NCI-H2196 (cell line): ENCODE results near the gene FILIP1.
"Not testable (repeated sequence)": the region's sequence is repeated elsewhere in the genome, so short reads cannot be mapped to it uniquely, and the experiment has no call there.

Source experiments
- DNase-seq: peaks from one replicate; lab custom pipeline; 2025; ENCODE audit not compliant: unreplicated experiment; lab: John Stamatoyannopoulos, UW

FILIP1 gene

GRCh38 chr6:75423386-75423785 is 70.2 kb downstream of the FILIP1 start:
- no peak for DNase-seq

DNA sequence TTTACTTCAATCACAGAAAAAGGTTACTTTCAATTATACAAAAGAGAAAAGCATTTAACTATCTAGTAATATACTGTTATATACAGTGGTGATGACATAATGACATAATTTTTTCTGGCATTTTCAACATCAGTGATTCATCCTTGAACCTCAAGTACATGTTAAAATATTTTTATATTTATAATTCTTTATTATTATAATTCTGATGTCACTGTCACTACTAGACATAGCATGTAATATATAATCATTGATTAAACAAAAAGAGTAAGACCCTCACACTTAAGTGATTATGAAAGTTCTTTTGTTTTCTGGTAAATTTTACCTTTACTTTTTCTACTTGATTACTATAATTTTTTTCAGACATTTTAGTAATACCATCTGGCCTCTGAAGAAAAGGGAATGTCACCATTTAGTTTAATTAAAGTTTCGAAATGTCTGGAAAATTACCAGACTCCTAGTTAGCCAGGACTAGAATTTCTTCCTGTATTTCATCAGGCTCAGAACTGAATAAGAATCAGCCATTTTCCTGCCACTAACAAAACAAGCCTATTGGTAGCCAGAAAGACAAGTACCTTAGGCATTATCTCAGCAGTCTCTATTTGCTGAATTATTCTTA is 71.5 kb downstream of the FILIP1 start:
- DNase-seq: no peak

DNA sequence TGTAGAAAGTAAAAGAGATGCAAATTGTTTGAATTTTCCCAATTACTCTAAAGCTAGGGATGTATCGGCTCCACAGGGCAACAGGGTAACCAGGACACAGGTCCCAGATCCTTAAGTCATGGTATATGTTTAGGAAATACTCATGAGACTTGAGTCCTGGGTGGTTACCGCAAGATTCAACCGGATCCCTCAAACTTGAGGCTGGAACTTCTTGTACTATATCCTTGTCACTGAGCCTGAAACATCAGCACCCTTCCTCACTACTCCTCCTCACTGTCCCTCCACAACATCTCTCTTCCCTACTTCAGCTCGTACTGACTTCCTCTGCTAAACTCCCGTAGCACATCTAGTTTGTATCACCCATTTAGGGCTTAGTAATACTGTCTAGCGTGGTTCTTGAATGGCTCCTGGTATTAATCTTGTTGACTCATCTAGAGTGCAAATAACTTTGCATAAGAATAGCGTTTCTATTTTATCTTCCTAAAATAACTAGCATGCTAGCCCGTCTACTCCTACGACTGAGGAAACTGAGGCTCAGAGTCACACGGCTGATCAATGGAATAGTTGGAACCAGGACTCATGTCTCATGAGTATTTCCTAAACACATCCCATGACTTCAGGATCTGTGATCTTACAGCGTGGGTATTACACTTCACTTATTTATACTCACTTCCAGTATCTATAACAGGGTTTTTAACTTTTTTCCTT is 72.1 kb downstream of the FILIP1 start:
- DNase-seq: no peak

GRCh38 chr6:75419980-75420379 is 73.6 kb downstream of the FILIP1 start:
- no peak for DNase-seq

DNA sequence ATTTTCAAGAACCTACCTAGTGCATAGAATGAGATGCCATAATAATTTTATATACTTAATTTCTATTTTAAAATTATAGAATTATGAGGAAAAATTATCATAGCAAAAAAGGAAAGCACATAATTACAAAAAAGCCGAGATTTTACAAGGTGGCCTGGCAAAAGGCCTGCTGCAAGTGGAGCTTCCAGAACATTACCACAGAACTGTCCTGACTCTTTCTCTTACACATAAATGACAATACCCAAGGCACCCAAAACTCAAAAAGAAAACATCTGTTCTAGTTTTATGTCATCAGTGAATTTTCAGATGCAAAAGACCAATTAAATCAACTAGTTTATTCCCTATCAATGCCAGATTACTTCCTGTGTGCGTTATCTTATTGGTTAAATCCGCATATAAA is 74.2 kb downstream of the FILIP1 start:
- DNase-seq: no peak

- no peak for DNase-seq
Measured at GRCh38 chr6:75418233-75418632, 75.4 kb downstream of the FILIP1 start.

DNA sequence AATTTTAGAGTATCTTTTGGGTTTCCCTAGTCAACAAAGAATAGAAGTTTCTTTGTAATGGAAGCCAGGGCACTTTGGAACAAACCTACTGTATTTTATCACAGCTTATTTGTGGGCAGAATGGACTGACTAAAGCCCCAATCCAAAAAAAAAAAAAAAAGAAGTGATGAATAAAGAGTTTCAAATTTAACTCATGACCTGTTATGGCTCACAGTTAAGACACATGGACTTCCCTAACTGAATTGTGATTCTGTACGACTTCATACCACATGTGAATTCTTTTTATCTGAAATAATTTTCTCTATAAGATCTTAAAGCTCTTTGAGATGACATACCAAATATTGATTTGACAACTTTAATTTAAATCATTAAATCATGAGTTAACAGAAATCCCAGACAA is 77.2 kb downstream of the FILIP1 start:
- DNase-seq: no peak

DNA sequence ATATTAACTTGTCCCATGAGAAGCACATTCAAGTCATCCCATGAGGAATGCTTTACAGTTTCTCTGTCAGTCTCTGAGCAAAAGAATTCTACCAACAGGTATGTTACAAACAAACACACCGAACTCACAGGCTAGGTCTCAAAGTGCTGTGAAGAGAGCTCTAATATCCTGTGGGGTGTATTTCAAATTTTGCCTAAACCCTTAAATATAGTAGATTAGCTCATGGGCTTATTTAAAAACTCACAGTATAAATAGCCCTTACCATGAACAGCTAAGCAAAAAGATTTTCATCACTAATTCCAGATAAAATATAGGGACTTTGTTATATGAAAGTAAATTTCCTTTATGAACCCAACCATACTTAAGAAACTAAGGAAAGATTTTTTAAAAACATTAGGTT is 77.8 kb downstream of the FILIP1 start:
- no peak for DNase-seq

GRCh38 chr6:75414445-75415021 is 79.1 kb downstream of the FILIP1 start:
- no peak for DNase-seq

- no peak for DNase-seq
Measured at GRCh38 chr6:75412969-75413662, 80.5 kb downstream of the FILIP1 start.

- not testable (repeated sequence) for DNase-seq
Measured at GRCh38 chr6:75410564-75410963, 83.0 kb downstream of the FILIP1 start.

GRCh38 chr6:75409928-75410327 is 83.7 kb downstream of the FILIP1 start:
- no peak for DNase-seq

GRCh38 chr6:75409286-75409685 is 84.3 kb downstream of the FILIP1 start:
- DNase-seq: no peak

DNA sequence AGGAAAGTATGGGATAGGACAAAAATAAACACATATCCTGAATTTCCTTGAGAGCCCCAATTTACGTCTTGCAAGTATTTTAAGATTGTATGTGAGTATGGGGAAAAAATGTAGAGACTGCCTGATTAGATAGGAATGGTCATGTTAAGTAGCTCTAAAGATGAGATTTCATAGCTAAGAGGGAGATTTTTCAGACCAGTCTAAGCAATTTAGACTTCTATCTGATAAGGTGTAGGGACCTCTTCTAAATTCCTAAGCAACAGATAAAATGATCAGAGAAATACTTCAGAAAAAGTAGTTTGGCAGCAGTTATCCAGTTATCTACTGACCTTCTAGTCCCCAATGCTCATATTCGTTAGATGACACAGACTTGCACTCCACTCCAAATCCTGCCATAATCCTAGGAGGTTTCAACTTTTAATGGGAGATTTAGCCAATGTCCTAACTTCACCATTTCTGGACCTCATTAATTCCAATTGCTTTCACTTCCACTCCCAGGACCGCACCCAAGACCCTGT is 90.0 kb downstream of the FILIP1 start:
- no peak for DNase-seq

GRCh38 chr6:75402296-75402695 is 91.3 kb downstream of the FILIP1 start:
- DNase-seq: no peak

DNA sequence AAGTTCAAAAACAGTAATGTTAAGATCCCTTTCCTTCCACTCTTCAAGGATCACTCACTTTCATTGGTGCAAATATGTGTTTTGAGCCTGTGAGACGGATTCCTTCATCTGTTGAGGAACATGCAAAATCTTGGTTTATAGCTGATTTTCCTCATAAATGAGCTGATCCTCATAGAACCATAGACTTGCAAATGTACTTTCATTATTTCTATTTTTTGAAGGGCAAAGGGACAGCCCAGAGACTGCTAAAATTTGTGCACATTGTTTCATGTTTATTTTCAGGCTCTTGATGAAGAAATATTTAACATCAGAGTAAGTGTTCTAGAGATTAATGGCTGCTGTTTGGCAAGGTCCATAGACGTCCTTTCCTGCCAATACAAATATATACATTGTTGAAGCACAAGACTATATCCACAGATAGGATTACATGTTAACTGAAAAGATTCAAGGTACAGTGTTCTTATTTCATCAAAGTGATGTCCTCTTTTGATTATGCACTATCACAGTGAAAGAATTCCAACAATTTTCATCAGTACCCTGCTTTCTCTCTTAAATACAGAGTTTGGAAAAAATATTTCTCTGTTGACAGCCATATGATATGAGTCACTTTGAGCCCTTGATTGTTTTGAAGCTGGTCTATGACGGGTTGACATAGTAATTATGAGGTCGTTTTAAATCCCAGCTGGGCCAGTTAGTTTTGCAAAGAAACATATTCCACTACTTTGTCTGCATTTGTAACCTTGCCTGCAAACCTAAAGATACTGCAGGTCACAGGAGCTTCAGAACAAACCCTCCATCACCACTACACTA is 95.7 kb downstream of the FILIP1 start:
- no peak for DNase-seq

- no peak for DNase-seq
Measured at GRCh38 chr6:75397171-75397570, 96.4 kb downstream of the FILIP1 start.

GRCh38 chr6:75396005-75396800 is 97.4 kb downstream of the FILIP1 start:
- DNase-seq: no peak

GRCh38 chr6:75393806-75394205 is 99.8 kb downstream of the FILIP1 start:
- no peak for DNase-seq

DNA sequence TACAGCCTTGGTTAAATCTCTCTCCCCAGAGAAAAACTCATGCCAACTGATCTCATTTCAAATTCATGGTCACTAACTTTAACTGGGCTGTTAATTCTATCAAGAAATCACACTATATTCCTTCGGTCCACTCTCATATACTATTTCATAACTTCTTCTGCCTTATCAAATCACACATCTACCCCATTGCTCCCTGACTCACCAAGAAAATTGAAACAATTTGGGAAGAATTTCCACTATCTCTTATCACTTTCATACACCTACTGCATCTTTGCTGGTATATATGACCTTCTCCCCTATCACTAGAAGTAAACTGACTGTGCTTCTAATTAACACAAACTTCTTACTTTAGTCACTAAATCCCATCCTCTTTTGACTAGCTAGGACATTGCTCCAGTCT is 102.3 kb downstream of the FILIP1 start:
- no peak for DNase-seq
